HL-60 (cell line): Measurements from ENCODE around the gene NPSR1.

Source experiments
- DNase-seq, 2 experiments: peaks; one replicate each; pipeline ENCODE4 v3.0.0-alpha.2; 2010 to 2020; ENCODE audit warnings: low read depth in 1 of 2, low spot score in 1 of 2
- H3K27ac ChIP-seq: fragments of 250-450 bp; sonication (Bioruptor Pico); replicated peaks from 2 replicates; pipeline ENCODE4 v1.5.1; 2020; ENCODE audit warnings: mild to moderate bottlenecking, moderate library complexity
- H3K27me3 ChIP-seq: fragments of 250-450 bp; sonication (Bioruptor Pico); 2 replicates; pipeline ENCODE4 v1.5.1; 2021; ENCODE audit warnings: mild to moderate bottlenecking, moderate library complexity; ENCODE audit not compliant: insufficient read depth, poor library complexity, severe bottlenecking
- H3K4me3 ChIP-seq: replicated peaks from 2 replicates; pipeline ENCODE4 v1.5.1; 2011; ENCODE audit warnings: mild to moderate bottlenecking, control low read depth, low read length; ENCODE audit not compliant: insufficient read depth
- CTCF ChIP-seq: IDR thresholded peaks from one replicate; pipeline ENCODE4 v1.5.1; 2011; ENCODE audit warnings: low read length, control low read depth, inconsistent platforms; ENCODE audit not compliant: insufficient read depth
- GABPA ChIP-seq: IDR thresholded peaks from 2 replicates; pipeline ENCODE4 v1.6.1; 2012; ENCODE audit warnings: low read depth
- POLR2AphosphoS5 ChIP-seq: IDR thresholded peaks from 2 replicates; pipeline ENCODE4 v1.6.1; 2012; ENCODE audit warnings: low read depth
- REST ChIP-seq: IDR thresholded peaks from 2 replicates; pipeline ENCODE4 v1.6.1; 2012; ENCODE audit warnings: low read depth; ENCODE audit not compliant: insufficient replicate concordance
- SPI1 ChIP-seq: IDR thresholded peaks from 2 replicates; pipeline ENCODE4 v1.6.1; 2012; ENCODE audit warnings: low read depth, mild to moderate bottlenecking, borderline replicate concordance

Gene NPSR1

GRCh38 chr7:34832020-34832419 lies 174.0 kb downstream of the NPSR1 start:
- H3K27ac ChIP-seq: no peak overlapping the region
- no peak overlapping the region for H3K4me3 ChIP-seq
- no peaks in the 10 kb centered on the region for H3K27me3 ChIP-seq
- TF ChIP-seq POLR2AphosphoS5: no peak
- no peak for TF ChIP-seq REST
- no peak for TF ChIP-seq GABPA
- TF ChIP-seq CTCF: no peak
- no peak for TF ChIP-seq SPI1
- no peak for DNase-seq

- no peak for TF ChIP-seq GABPA
- no peak for TF ChIP-seq REST
- TF ChIP-seq POLR2AphosphoS5: no peak
- no peak for TF ChIP-seq CTCF
- no peak for TF ChIP-seq SPI1
- Histone ChIP-seq H3K27ac (no peak overlapping the region), H3K4me3 (no peak overlapping the region), H3K27me3 (no peaks in the 10 kb centered on the region)
- DNase-seq: no peak
Observed at GRCh38 chr7:34835901-34836600, 178.0 kb downstream of the NPSR1 start.

GRCh38 chr7:34837316-34837715 lies 179.3 kb downstream of the NPSR1 start:
- H3K27ac ChIP-seq: no peak overlapping the region
- no peak for DNase-seq
- no peaks in the 10 kb centered on the region for H3K27me3 ChIP-seq
- TF ChIP-seq REST (no peak), POLR2AphosphoS5 (no peak), GABPA (no peak), SPI1 (no peak), CTCF (no peak)
- H3K4me3 ChIP-seq: no peak overlapping the region
